Measurements from ENCODE around the gene KRTAP5-7. TPM values are rescaled to one million over a fixed set of nuclear protein-coding genes. Genes with fewer than 3 reads are reported as not detected.

Gene KRTAP5-7
- total and polyA plus RNA-seq, 2 donors (not counting 3 experiments of a cell fraction or from before 2014, with no cell fraction given), result 0.07 TPM; not detected in 1

DNA sequence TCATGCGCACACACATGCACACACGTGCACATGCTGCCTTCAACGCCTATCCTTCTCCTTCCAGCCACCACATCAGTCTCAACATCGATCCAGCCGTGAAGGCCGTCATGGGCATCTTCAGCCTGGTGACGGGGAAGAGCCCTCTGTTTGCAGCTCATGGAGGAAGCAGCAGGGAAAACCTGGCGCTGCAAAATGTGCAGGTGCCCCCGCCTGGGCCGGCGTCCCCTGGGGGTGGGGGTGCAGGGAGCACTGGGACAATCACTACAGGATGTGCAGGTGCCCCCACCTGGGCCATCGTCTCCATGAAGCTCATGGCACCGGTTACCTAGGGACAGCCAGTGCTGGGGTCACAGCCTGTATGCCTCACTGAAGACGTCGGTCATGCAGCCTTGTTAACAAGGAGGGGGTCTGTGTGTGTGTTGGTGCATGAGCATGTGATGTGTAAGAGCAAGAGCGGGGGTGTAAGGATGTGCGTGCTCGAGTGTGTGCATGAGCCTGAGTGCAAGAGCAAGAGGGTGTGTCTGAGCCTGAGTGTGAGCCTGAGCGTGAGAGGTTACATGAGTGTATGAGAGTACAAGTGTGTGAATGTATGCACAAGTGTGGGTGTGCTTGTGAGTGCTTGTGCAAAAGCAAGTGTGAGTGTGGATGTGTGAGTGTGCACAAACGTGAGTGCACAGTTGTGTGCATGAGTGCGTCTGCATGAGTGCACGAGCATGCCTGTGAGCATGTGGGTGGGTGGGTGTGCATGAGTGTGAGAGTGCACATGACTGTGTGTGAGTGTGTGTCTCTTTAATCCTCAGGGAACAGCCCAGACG is 42.6 kb upstream of the KRTAP5-7 start:
- POLR2A ChIA-PET, result no interaction called here

More for the DNA sequence above, 42.6 kb upstream of the KRTAP5-7 start:
- no peaks in the 10 kb centered on the region for H3K9me1 ChIP-seq (replicated peaks; ENCODE audit: control insufficient read depth, extremely low read depth, insufficient read depth, low read length)
- TF ChIP-seq POLR2A (IDR thresholded peaks at IDR 0.05; ENCODE audit: low read depth, low read length), result no peak
- TF ChIP-seq, protein P1, sequence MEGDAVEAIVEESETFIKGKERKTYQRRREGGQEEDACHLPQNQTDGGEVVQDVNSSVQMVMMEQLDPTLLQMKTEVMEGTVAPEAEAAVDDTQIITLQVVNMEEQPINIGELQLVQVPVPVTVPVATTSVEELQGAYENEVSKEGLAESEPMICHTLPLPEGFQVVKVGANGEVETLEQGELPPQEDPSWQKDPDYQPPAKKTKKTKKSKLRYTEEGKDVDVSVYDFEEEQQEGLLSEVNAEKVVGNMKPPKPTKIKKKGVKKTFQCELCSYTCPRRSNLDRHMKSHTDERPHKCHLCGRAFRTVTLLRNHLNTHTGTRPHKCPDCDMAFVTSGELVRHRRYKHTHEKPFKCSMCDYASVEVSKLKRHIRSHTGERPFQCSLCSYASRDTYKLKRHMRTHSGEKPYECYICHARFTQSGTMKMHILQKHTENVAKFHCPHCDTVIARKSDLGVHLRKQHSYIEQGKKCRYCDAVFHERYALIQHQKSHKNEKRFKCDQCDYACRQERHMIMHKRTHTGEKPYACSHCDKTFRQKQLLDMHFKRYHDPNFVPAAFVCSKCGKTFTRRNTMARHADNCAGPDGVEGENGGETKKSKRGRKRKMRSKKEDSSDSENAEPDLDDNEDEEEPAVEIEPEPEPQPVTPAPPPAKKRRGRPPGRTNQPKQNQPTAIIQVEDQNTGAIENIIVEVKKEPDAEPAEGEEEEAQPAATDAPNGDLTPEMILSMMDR (IDR thresholded peaks at IDR 0.05; ENCODE audit: extremely low read depth in 1 of 2, insufficient read depth in 1 of 2, low read depth in 1 of 2, low read length in 2 of 2), result no peak
- TF ChIP-seq EZH2 (IDR thresholded peaks at IDR 0.05; ENCODE audit: borderline replicate concordance, low read depth, low read length, severe bottlenecking), result no peak
- no peak for TF ChIP-seq JUN (IDR thresholded peaks at IDR 0.05; ENCODE audit: borderline replicate concordance, insufficient read depth, insufficient read length, low read depth)
- no peak for TF ChIP-seq POLR2AphosphoS5 (IDR thresholded peaks at IDR 0.05; ENCODE audit: insufficient read depth, low read depth, low read length)
- no peak for TF ChIP-seq GATA2 (IDR thresholded peaks at IDR 0.05; ENCODE audit: insufficient read depth, insufficient read length, low read depth, low read length)
- TF ChIP-seq FOS (IDR thresholded peaks at IDR 0.05; ENCODE audit: borderline replicate concordance, insufficient read depth, low read length), result no peak
- TF ChIP-seq MYC (IDR thresholded peaks at IDR 0.05; ENCODE audit: low read depth, low read length), result no peak
- TF ChIP-seq, protein P2, sequence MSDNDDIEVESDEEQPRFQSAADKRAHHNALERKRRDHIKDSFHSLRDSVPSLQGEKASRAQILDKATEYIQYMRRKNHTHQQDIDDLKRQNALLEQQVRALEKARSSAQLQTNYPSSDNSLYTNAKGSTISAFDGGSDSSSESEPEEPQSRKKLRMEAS (IDR thresholded peaks at IDR 0.05; ENCODE audit: insufficient read depth, insufficient read length), result no peak
- no peak overlapping the region for H3K4me2 ChIP-seq (ENCODE audit: insufficient read depth, low read length)
- DNase-seq (ENCODE audit: low read depth, low spot score) (no peak), FAIRE-seq (no peak)
- peaks cover 17% of the 10 kb centered on the region for H3K4me1 ChIP-seq (ENCODE audit: control insufficient read depth, extremely low read depth, insufficient read depth, low read length)
- H3K27ac ChIP-seq (ENCODE audit: insufficient read depth, low read depth, low read length), result no peak overlapping the region
- H2AFZ ChIP-seq (ENCODE audit: low read depth, low read length), result no peak overlapping the region
- intact Hi-C loops (cut with micrococcal nuclease), result loop anchor here (10.0 kb wide), 1 partner anchor 100 kb away; the partner anchor contains the start of gene KRTAP5-11
- peaks cover 0 to 49% of the 10 kb centered on the region in 2 experiments for H3K36me3 ChIP-seq (ENCODE audit: control insufficient read depth in 2 of 2, extremely low read depth in 1 of 2, insufficient read depth in 2 of 2, low read length in 2 of 2)
- BruUV-seq (replicated peaks), result no TSS peak
- no peak overlapping the region for H3K9ac ChIP-seq (replicated peaks; ENCODE audit: extremely low read depth, insufficient read depth, low read length)
- no peaks in the 10 kb centered on the region for H3K27me3 ChIP-seq (ENCODE audit: control insufficient read depth in 2 of 2, insufficient read depth in 2 of 2, low read length in 2 of 2)
- CTCF ChIA-PET, result no interaction called here
- dilution Hi-C loops (cut with MboI; ENCODE audit: extremely low pct_ligation_motif_present, low sequenced_read_pairs), result no loop called here
- no peak overlapping the region for H3K4me3 ChIP-seq (replicated peaks in 1 of 3; ENCODE audit: insufficient read depth in 1 of 3, low read depth in 1 of 3, low read length in 3 of 3)
- no peaks in the 10 kb centered on the region for H3K9me3 ChIP-seq (replicated peaks; ENCODE audit: control insufficient read depth, insufficient read depth, low read length)
- H4K20me1 ChIP-seq (replicated peaks; ENCODE audit: control insufficient read depth, extremely low read depth, insufficient read depth, low read length), result no peaks in the 10 kb centered on the region
- H3K79me2 ChIP-seq (ENCODE audit: control insufficient read depth, insufficient read depth, low read length), result no peaks in the 10 kb centered on the region

Data from endothelial cell of umbilical vein (primary cell).